Effector memory CD8-positive, alpha-beta T cell (primary cell): ENCODE measurements around the gene GALNT10.
A peak's percentile ranks its signal among the peaks of the same experiment; 100 is the strongest.

Source experiments
- ATAC-seq: fragments of 150-1000 bp; cut with Tn5 transposase; replicated peaks from 2 replicates; pipeline ENCODE4 v1.10.0; 2021; ENCODE audit warnings: mild to moderate bottlenecking, moderate library complexity
- DNase-seq, 3 experiments: peaks; one replicate each; pipeline ENCODE4 v3.0.0; 2021
- H3K27ac Mint-ChIP-seq, 2 donors: one replicate each; pipeline ENCODE4 v1.8.0; 2022; ENCODE audit warnings: mild to moderate bottlenecking in 2 of 2, mixed read lengths in 2 of 2, moderate library complexity in 2 of 2
- H3K27me3 Mint-ChIP-seq, 2 donors: one replicate each; pipeline ENCODE4 v1.8.0; 2022; ENCODE audit warnings: mixed read lengths in 2 of 2
- H3K36me3 Mint-ChIP-seq: one replicate; pipeline ENCODE4 v1.8.0; 2022; ENCODE audit warnings: mild to moderate bottlenecking, moderate library complexity, mixed read lengths; ENCODE audit not compliant: insufficient read depth
- H3K4me1 Mint-ChIP-seq, 2 donors: one replicate each; pipeline ENCODE4 v1.8.0; 2022; ENCODE audit warnings: low read depth in 2 of 2, mixed read lengths in 2 of 2
- H3K4me3 Mint-ChIP-seq, 2 donors: one replicate each; pipeline ENCODE4 v1.8.0; 2022; ENCODE audit warnings: mild to moderate bottlenecking in 2 of 2, mixed read lengths in 2 of 2, moderate library complexity in 2 of 2
- H3K9me3 Mint-ChIP-seq, 2 donors: one replicate each; pipeline ENCODE4 v1.8.0; 2022; ENCODE audit warnings: mixed read lengths in 2 of 2

GALNT10 gene

DNA sequence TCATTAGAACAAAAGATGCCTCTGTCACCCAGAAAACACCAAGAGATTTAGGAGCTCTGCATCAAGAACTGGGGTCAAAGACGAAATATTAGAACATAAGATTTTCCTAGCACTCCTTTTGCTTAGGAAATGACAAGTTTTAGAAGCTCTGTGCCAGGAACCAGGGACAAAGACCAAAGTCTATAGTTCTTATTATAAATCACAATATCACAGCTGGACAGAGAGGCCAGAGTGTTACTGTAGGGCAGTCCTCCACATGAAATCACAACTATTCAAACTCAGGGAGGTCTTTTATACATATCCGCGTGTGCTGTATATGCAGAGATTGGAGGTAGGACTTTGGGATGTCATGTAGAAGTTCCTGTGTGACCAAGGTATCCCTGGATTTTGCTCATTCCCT lies 138.5 kb downstream of the GALNT10 start:
- no peaks in the 10 kb centered on the region for H3K27me3 Mint-ChIP-seq
- peaks cover 12% of the 10 kb centered on the region for H3K36me3 Mint-ChIP-seq
- H3K4me3 Mint-ChIP-seq, result no peak overlapping the region
- DNase-seq, result no peak
- no peak for ATAC-seq
- H3K4me1 Mint-ChIP-seq, result peaks cover 0 to 6% of the 10 kb centered on the region in 2 donors
- no peaks in the 10 kb centered on the region for H3K9me3 Mint-ChIP-seq
- H3K27ac Mint-ChIP-seq, result no peak overlapping the region

DNA sequence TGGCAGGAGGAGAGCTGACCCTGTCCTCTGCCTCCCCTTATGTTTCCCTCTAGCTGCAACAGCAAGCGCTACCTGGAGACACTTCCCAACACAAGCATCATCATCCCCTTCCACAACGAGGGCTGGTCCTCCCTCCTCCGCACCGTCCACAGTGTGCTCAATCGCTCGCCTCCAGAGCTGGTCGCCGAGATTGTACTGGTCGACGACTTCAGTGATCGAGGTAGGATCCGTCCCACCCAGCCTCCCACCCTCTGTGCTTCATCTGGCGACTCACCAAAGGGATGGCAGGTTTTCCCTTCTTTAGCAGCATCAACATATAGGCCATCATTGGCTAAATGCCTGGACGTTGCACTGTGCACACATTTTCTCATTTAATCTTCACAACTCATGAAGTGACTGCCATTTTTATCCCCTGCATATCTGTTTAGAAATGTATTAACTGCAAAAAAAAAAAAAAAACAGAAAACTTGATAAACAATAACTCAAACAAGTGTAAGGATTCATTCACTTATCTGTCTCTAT lies 139.0 kb downstream of the GALNT10 start:
- H3K36me3 Mint-ChIP-seq, result peaks cover 12% of the 10 kb centered on the region
- peaks cover 0 to 3% of the 10 kb centered on the region in 2 donors for H3K4me1 Mint-ChIP-seq
- no peaks in the 10 kb centered on the region for H3K9me3 Mint-ChIP-seq
- H3K4me3 Mint-ChIP-seq, result no peak overlapping the region
- ATAC-seq (no peak), DNase-seq (no peak)
- H3K27ac Mint-ChIP-seq, result no peak overlapping the region
- H3K27me3 Mint-ChIP-seq, result no peaks in the 10 kb centered on the region

DNA sequence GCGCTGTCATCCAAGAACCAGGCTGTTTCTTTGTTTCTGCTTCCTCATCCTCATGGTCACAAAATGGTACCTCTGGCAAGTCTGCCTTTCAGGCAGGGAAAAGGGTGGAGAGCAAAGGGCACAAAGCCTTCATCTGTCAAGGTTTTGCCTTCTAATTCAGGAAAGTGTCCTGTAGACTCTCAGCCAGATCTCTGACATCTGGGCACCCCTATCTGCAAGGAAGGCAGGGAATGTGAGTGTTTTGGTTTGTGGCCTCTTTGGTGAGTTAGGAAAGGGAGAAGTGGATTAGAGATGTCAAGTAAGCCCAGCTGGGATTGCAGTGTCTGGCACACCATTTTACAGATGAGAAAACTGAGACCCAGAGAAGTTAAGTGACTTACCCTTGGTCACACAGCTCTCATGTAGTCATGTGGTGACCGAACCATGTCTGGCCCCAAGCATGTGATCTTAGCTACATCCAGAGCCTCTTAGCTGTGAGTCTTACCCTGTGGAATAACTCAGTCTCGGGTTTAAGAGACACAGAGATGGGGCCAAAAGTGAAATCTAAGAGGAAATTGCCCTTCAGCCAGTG lies 139.6 kb downstream of the GALNT10 start:
- no peak overlapping the region for H3K27ac Mint-ChIP-seq
- ATAC-seq, result no peak
- no peak overlapping the region for H3K4me3 Mint-ChIP-seq
- no peaks in the 10 kb centered on the region for H3K27me3 Mint-ChIP-seq
- DNase-seq, result no peak
- H3K36me3 Mint-ChIP-seq, result peaks cover 12% of the 10 kb centered on the region
- peaks cover 0 to 3% of the 10 kb centered on the region in 2 donors for H3K4me1 Mint-ChIP-seq
- no peaks in the 10 kb centered on the region for H3K9me3 Mint-ChIP-seq

DNA sequence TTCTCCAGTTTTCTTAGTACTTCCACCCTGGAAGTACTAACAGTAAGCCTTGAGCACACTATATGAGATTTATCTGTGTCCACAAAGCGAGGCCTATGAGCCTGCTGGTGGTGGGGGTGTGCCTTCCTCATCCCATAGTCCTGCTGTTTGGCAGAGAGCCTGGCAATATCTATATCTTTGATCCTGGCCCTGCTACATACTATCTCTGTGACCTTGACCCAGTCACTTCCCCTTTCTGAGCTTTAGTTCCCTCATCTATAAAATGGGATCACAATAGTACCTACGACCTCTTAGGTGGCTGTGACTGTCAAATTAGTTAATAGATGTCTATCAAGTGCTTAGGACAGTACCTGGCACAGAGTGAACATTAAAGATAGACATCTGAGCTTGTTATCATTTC lies 140.7 kb downstream of the GALNT10 start:
- Mint-ChIP-seq H3K27ac (peak overlapping the region in 1 of 2 donors; percentile 7), H3K4me3 (no peak overlapping the region), H3K9me3 (no peaks in the 10 kb centered on the region), H3K27me3 (no peaks in the 10 kb centered on the region), H3K4me1 (peaks cover 0 to 4% of the 10 kb centered on the region in 2 donors), H3K36me3 (peaks cover 12% of the 10 kb centered on the region)
- ATAC-seq (no peak), DNase-seq (no peak)

DNA sequence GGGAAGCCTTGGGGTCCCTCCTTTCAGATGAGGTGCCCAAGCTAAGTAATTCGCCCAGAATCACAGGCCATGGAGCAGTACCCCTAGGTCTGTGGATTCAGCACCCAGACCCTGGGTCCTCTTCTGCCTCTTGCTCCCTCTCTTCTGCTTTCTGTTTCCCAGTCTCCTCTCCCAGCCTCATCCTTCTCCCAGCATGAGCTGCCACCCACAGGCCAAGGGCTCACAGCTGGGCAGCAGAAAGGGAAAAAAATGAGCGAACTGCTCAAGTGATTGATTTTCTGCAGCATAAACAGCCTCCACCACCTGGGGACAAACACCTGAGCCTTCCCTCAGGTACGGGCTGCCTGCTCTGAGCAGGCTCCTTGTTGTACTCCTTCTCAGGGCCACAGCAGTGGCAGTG lies 141.4 kb downstream of the GALNT10 start:
- H3K9me3 Mint-ChIP-seq, result no peaks in the 10 kb centered on the region
- peak overlapping the region in 1 of 2 donors; percentile 7 for H3K27ac Mint-ChIP-seq
- ATAC-seq (no peak), DNase-seq (no peak)
- H3K4me3 Mint-ChIP-seq, result no peak overlapping the region
- H3K27me3 Mint-ChIP-seq, result no peaks in the 10 kb centered on the region
- peaks cover 14% of the 10 kb centered on the region for H3K36me3 Mint-ChIP-seq
- peaks cover 0 to 4% of the 10 kb centered on the region in 2 donors for H3K4me1 Mint-ChIP-seq

DNA sequence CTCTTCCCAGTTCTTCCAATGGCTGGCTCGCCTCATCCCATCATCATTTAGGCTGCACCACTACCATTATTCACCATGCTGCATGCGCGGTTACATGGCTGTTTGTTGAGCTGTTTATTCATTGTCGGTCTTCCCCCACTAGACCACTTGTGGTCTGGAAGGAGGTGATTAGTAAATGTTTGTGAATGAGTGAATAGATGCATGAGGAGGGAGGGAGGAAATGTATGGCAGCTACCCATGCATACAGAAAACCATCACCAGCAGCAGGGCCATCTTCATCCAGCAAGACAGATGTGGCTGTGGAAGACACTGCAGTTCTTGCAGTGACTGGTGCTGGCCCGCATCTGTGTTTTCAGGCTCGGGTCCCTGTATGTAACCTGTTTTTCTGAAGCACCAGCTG lies 141.9 kb downstream of the GALNT10 start:
- ATAC-seq (no peak), DNase-seq (no peak)
- H3K9me3 Mint-ChIP-seq, result no peaks in the 10 kb centered on the region
- no peak overlapping the region for H3K4me3 Mint-ChIP-seq
- H3K27me3 Mint-ChIP-seq, result no peaks in the 10 kb centered on the region
- H3K4me1 Mint-ChIP-seq, result peaks cover 0 to 6% of the 10 kb centered on the region in 2 donors
- peaks cover 16% of the 10 kb centered on the region for H3K36me3 Mint-ChIP-seq
- H3K27ac Mint-ChIP-seq, result no peak overlapping the region

DNA sequence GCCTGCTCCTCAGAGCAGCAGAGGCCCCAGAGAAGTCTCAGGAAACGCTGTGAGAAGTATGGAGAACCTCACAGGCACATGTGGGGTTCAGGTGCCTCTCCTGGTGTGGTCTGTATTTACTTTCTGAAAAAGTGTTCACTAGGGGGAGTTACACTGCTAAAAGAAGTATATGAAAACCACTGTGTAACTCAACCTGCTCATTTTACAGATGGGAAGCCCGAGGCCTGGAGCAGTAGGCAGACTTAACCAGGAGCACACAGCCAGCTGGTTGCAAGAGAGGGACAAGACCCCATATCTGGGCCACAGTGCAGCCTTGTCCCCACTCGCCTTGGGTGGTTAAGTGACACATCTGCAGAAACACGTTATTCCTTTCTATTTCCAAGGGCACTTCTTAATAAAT lies 142.5 kb downstream of the GALNT10 start:
- peaks cover under 1 to 10% of the 10 kb centered on the region in 2 donors for H3K4me1 Mint-ChIP-seq
- no peaks in the 10 kb centered on the region for H3K27me3 Mint-ChIP-seq
- no peaks in the 10 kb centered on the region for H3K9me3 Mint-ChIP-seq
- DNase-seq (no peak), ATAC-seq (no peak)
- peaks cover 20% of the 10 kb centered on the region for H3K36me3 Mint-ChIP-seq
- no peak overlapping the region for H3K27ac Mint-ChIP-seq
- no peak overlapping the region for H3K4me3 Mint-ChIP-seq

DNA sequence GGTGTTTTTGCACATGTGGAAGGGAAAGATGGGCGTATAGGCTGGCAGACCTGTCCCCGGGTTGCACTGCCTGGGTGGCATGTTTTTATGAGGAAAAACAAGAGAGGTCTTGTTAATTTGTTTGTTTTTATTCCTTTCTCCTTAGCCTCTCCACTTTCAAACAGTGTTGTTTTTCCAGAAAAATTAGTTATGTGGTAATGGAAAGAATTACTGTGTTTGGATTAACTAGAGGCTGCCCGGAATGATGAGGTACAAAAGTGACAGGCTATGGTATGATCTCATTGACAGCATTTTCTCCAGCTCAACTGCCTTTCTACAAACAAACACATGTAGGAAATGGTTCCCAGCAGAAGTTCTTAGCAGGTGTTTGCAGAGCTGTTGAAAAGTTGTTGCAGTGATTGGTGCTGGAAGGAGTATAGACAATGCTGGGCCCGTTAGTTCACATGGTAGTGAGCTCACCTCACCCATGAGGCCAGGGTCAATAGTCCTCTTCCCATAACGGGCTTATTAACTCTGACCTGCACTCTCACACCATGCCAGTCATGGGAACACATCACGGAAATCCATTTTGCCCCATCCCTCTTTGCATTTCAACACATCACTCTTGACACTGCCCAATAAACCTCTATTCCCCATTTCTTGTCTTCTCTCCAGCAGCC lies 144.0 kb downstream of the GALNT10 start:
- Mint-ChIP-seq H3K27ac (peak overlapping the region in 1 of 2 donors; percentile 6), H3K4me1 (peaks cover 3 to 11% of the 10 kb centered on the region in 2 donors), H3K4me3 (no peak overlapping the region), H3K9me3 (no peaks in the 10 kb centered on the region), H3K27me3 (no peaks in the 10 kb centered on the region), H3K36me3 (peaks cover 29% of the 10 kb centered on the region)
- no peak for ATAC-seq
- DNase-seq, result no peak

DNA sequence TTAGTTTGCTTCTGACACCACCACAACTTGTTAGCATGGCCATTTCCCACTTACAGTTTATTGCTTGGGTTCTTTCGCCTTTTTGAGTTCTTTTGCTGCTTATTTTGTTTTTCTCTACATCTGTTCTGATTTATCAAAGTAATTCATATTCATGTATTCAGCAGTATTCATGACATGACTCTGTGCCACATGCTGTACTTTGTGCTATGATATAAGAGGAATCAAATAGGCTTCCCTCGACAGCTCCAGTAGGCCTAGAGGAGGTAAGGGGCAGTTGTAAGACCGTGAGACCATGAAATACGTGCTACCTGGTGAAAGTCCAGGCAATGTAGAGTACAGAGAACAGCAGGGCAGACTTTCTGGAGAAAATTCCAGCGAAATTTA lies 144.5 kb downstream of the GALNT10 start:
- DNase-seq (no peak), ATAC-seq (no peak)
- Mint-ChIP-seq H3K36me3 (peaks cover 24% of the 10 kb centered on the region), H3K9me3 (no peaks in the 10 kb centered on the region), H3K27ac (peak overlapping the region in 1 of 2 donors; percentile 6), H3K4me1 (peaks cover 3 to 11% of the 10 kb centered on the region in 2 donors), H3K27me3 (no peaks in the 10 kb centered on the region), H3K4me3 (no peak overlapping the region)

DNA sequence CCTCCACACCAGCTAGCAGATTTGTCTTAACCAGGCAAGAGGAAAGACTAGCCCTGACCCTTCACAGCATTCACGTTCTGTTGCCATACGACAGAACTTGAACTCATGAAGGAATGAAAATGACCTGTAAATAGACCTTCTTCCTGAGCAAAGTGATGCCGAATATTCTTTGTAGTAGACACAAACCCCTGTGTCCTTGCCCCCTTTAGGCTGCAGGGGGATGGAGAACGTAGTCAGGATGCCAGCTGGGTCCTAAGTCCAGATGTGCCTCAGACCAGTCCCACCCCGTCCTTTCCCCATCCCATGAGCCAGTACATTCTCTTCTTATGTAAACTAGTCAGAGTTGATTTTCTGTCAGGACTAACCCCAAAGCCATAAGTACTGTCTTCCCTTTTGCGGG lies 151.1 kb downstream of the GALNT10 start:
- ATAC-seq, result no peak
- no peak overlapping the region for H3K4me3 Mint-ChIP-seq
- peaks cover 12 to 16% of the 10 kb centered on the region in 2 donors for H3K4me1 Mint-ChIP-seq
- H3K27me3 Mint-ChIP-seq, result no peaks in the 10 kb centered on the region
- no peak for DNase-seq
- peak overlapping the region in 1 of 2 donors; percentile 44 for H3K27ac Mint-ChIP-seq
- peaks cover 24% of the 10 kb centered on the region for H3K36me3 Mint-ChIP-seq
- H3K9me3 Mint-ChIP-seq, result no peaks in the 10 kb centered on the region

DNA sequence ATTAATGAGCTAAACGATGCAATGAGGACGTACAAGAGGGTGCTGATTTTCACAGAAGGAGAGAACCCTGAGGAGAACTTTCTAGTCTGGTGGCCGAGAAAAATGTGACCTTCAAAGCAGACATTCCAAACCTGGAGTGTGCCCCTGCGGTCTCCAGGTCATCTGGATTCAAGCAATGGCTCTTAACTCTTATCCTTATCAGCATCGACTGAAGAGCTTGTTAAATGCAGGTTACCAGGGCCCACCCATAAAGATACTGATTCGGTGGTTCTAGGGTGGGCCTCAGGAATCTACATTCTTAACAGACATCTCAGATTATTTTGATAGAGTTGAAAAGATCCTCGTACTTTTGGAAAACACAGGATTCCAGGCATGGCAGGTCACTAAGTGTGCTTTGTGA lies 151.7 kb downstream of the GALNT10 start:
- H3K9me3 Mint-ChIP-seq, result no peaks in the 10 kb centered on the region
- ATAC-seq (no peak), DNase-seq (no peak)

DNA sequence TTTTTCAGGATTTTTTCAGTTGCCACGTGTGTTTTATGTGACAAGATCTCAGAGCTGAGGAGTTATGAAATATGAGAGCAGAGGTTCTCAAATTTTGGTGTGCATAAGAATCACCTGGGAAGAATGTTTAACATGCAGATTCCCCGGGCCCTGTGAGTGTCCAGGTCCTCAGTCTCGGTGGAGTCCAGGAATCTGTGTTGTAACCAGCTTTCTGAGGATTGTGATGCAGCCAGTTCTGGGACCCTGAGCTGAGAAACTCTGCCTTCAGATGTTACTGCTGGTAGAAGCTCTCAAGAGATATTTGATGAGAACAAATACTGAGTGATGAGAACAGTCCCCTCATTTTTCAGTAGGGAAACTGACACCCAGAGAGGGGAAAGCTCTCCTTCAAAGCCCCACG lies 152.4 kb downstream of the GALNT10 start:
- DNase-seq, result no peak
- Mint-ChIP-seq H3K36me3 (peaks cover 15% of the 10 kb centered on the region), H3K9me3 (no peaks in the 10 kb centered on the region), H3K27ac (no peak overlapping the region), H3K4me1 (peaks cover 10 to 12% of the 10 kb centered on the region in 2 donors), H3K27me3 (no peaks in the 10 kb centered on the region), H3K4me3 (no peak overlapping the region)
- no peak for ATAC-seq

More for the DNA sequence above, 151.7 kb downstream of the GALNT10 start:
- Mint-ChIP-seq H3K36me3 (peaks cover 21% of the 10 kb centered on the region), H3K4me3 (no peak overlapping the region), H3K27me3 (no peaks in the 10 kb centered on the region), H3K27ac (peak overlapping the region in 1 of 2 donors; percentile 8), H3K4me1 (peaks cover 12 to 16% of the 10 kb centered on the region in 2 donors)

DNA sequence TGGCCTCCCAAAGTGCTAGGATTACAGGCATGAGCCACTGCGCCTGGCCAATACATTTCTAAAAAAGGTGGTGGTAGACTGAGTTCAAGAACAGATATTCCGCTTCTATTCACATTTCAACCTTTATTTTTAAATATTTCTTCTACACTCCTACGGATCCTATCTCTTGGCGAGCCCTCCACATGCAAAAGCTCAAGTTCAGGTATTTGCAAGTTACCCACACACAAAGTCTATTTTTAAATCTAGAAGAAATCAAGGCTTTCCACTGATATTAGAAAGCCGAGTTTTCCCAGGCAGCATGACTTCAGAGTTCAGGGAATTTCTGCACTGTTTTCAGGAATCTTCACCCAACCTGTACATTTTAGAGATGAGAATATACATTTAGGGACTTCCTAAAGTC lies 153.9 kb downstream of the GALNT10 start:
- DNase-seq (no peak), ATAC-seq (no peak)
- Mint-ChIP-seq H3K9me3 (no peaks in the 10 kb centered on the region), H3K4me1 (peaks cover 9 to 12% of the 10 kb centered on the region in 2 donors), H3K27ac (peak overlapping the region in 1 of 2 donors; percentile 71), H3K4me3 (no peak overlapping the region), H3K36me3 (peaks cover 7% of the 10 kb centered on the region), H3K27me3 (no peaks in the 10 kb centered on the region)
